D721Med (cell line): ENCODE measurements around the gene IFIT5.
"Not testable (repeated sequence)": the region's sequence is repeated elsewhere in the genome, so short reads cannot be mapped to it uniquely, and the experiment has no call there.

Source experiments
- DNase-seq: peaks from one replicate; pipeline ENCODE4 v3.0.0; 2011; ENCODE audit warnings: low spot score; ENCODE audit not compliant: insufficient read length
- FAIRE-seq: peaks from 2 replicates; lab custom pipeline; 2011; peaks lifted over from hg19 to GRCh38; lab: Jason Lieb, UNC
- TF ChIP-seq, protein P1 (sequence below): IDR thresholded peaks from 2 replicates; pipeline ENCODE4 v1.5.1; 2012; ENCODE audit warnings: mild to moderate bottlenecking, control low read depth; ENCODE audit not compliant: insufficient read depth; ENCODE audit errors: missing control alignments

Gene IFIT5

DNA sequence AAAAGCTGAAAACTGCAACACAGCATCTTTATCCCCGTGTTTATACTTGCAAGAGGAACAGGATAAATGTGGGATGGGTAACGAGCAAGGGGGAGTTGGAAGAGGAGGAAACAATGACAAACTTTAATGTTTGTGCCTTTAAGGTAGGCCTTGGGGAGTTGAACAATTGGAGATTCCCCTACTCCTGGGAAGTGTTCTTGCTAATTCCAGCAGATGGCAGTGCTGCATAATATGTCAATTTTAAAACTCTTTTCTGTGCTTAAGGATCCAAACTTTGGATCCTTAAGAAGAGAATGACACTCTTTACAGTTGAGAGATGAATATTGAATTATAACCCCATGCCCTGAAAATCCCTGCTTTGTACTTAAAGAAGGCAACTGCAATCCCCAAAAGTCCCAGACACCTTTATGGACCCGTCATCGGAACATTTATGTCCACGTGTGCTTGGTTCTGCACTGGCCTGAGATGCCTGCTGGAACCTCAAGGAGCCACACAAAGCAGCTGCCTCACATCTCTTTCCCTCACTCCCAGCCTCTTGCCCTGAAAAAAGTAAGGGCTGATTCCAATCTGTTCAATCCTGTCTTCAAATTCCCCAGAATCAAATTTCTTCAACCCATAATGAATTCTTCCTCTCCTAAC is 12.0 kb downstream of the IFIT5 start:
- FAIRE-seq (peak; percentile 84), DNase-seq (no peak)
- TF ChIP-seq, protein P1, sequence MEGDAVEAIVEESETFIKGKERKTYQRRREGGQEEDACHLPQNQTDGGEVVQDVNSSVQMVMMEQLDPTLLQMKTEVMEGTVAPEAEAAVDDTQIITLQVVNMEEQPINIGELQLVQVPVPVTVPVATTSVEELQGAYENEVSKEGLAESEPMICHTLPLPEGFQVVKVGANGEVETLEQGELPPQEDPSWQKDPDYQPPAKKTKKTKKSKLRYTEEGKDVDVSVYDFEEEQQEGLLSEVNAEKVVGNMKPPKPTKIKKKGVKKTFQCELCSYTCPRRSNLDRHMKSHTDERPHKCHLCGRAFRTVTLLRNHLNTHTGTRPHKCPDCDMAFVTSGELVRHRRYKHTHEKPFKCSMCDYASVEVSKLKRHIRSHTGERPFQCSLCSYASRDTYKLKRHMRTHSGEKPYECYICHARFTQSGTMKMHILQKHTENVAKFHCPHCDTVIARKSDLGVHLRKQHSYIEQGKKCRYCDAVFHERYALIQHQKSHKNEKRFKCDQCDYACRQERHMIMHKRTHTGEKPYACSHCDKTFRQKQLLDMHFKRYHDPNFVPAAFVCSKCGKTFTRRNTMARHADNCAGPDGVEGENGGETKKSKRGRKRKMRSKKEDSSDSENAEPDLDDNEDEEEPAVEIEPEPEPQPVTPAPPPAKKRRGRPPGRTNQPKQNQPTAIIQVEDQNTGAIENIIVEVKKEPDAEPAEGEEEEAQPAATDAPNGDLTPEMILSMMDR: peak; percentile 89

DNA sequence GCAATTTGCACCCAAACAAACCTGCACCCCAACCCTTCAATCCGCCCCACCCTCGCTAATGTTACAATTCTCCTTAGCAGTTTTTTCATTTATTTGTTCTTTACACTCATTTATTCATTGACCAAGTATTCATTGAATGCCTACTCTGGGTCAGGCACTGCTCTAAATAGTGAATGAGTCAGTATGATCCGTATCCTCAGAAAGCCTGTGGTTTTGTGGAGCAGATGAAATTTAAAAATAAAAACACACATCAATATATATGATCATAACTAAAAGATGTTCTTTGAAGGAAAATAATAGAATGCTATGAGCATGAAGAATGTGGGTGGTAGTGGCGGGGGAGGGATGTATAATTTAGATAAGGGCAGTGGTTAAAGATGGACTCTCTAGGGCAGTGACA is 13.3 kb downstream of the IFIT5 start:
- TF ChIP-seq, protein P1: no peak
- FAIRE-seq: no peak
- no peak for DNase-seq

DNA sequence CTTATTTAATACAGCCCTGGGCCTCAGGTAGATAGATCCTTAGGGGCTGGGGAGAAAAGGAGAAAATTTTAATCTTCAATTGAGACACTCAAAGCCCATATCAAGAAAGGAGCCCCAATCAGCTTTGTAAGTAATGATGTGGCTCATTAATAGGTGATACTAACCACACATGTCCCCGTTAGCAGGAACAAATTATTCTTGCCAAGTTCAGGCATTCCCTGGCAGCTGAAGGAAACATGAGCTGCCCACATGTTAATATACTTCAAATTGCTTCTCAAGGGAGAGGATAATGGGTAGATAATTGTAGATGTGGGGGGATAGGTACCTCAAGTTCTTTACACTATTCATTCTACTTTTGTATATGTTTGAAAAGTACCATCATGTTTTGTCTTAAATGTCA is 14.5 kb downstream of the IFIT5 start:
- no peak for DNase-seq
- no peak for FAIRE-seq
- TF ChIP-seq, protein P1: no peak

DNA sequence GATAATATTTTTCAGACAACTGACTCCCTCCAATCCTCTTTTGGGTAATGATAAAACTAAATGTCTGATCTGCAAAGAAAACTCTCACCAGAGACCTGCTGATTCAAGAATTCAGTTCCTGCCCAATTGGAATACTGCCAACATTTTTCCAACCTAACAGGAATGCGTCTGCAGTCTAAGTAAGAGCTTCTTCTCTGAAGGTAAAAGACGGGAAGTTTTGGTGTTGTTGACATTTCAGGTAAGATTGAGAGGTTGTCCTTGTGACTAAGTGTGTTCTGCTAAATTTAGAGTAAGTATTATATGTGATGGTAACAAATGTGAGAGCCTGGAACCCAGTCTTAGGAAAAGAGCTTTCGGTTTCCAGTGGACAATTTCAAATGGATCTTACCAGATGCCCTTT is 17.6 kb downstream of the IFIT5 start:
- DNase-seq (no peak), FAIRE-seq (no peak)
- TF ChIP-seq, protein P1: no peak

DNA sequence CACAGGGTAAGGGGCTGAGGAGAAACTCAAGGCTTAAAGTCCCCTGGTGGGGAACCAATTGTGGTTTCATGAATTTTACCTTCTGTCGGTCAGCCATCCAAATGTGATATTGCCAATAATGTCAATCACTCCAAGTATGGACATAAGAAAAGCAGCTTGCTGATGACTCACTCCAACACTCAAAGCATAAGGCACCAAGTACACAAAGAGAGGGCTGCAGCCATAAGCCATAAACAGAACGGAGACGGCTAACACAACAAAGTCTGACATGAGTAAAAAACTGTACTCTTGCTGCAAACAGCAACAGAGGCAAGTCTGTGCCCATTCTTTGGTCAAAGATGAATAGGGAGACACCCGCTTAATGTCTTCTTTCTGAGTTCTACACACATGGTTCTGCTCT is 24.2 kb downstream of the IFIT5 start:
- TF ChIP-seq, protein P1: no peak
- no peak for DNase-seq
- no peak for FAIRE-seq

DNA sequence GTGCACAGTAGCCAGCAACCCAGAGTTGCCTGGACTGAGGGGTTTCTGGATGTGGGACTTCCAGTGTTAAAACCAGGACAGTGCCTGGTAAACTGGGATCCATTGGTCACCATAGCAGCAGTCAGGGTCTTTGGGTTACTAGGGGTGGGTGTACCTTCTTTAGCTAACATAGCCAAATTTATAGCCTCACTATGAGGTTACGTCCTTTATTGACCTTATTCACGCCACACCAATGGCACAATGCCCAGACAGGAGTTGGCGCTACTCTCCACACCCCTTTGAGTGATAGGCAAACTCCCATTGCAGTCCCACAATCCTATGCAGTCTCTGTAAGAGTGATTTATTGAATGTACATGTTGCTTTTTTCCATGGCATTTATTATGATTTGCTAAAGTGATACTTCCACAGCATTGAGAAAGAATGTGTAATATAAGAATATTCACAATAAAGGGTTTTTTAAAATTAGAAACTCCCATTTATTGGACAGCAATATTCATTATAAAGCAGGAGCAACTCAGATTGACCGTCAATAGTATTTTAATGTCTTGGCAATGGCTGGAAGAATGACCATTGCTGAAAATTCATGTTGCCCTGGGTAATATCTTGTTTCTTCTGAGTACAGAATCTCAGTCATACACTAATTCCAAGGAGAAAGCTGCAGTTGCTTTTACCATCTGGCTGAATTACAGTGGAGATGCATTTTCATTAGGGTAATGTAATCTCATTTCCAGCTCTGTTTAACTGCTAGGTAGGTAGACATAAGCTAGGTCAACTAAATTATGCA is 26.1 kb downstream of the IFIT5 start:
- no peak for FAIRE-seq
- DNase-seq: no peak
- TF ChIP-seq, protein P1: no peak

DNA sequence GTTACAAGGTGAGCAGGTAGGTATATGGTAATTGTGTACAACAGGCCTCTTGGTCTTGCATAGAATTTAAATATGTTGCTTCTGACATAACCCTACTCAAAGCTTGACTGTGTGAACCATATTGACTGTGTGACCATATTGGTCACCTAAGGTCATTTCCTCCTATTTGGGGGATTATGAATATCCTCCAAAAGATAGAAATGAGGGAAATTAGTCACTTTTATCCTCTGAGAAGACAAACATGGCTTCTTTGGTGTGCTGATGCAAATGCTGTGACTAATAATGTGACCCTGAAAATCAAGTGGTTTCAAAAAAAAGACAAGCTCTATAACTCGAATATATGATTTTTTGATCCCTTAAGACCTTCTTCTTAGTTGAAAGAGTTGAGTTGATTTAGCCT is 27.9 kb downstream of the IFIT5 start:
- FAIRE-seq: no peak
- no peak for DNase-seq
- TF ChIP-seq, protein P1: no peak

DNA sequence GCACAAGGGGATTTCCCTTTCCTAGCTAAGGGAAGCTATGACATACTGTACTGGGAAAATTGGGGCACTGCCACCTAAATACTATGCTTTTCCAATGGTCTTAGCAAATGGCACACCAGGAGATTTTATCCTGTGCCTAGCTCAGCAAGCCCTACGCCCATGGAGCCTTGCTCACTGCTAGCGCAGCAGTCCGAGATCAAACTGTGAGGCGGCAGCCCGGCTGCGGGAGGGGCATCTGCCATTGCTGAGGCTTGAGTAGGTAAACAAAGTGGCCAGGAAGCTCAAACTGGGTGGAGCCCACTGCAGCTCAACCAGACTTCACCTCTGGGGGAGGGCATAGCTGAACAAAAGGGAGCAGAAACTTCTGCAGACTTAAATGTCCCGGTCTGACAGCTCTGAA is 30.5 kb downstream of the IFIT5 start:
- FAIRE-seq, DNase-seq: not testable (repeated sequence)
